ENCODE measurements around the gene PNPLA3.

The PNPLA3 gene

DNA sequence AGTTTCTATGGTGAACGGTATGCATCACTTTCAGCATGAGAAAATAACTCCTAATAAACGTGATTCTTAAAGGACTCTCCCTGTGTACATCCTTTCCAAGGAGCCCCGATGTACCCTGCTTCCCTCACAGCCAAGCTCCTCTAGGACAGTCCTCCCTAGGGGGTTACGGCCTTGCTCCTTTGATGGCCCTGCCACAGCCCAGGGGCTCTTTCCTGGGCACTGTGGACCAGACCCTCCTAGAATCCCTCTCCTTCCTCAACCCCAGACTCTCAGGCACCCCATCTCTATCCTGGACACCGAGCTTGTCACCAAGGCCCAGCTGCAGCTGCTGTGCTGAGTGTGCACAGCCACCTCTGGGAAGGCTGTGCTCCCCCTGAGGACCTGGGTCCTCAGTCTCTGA, 27.8 kb downstream of the PNPLA3 start:
- H3K9me3 ChIP-seq (ENCODE audit: control insufficient read depth, insufficient read depth, low read length): no peaks in the 10 kb centered on the region
- no peaks in the 10 kb centered on the region for H3K27me3 ChIP-seq (ENCODE audit: control insufficient read depth, low read length)
- H4K20me1 ChIP-seq (ENCODE audit: control insufficient read depth, insufficient read depth, low read depth, low read length): no peaks in the 10 kb centered on the region
- H3K4me2 ChIP-seq (ENCODE audit: low read length): no peak overlapping the region
- H3K4me1 ChIP-seq (ENCODE audit: control insufficient read depth, low read length): peaks cover 20% of the 10 kb centered on the region
- no peak for TF ChIP-seq EZH2phosphoT487 (IDR thresholded peaks at IDR 0.05; ENCODE audit: borderline replicate concordance, low read length)
- TF ChIP-seq, protein P1, sequence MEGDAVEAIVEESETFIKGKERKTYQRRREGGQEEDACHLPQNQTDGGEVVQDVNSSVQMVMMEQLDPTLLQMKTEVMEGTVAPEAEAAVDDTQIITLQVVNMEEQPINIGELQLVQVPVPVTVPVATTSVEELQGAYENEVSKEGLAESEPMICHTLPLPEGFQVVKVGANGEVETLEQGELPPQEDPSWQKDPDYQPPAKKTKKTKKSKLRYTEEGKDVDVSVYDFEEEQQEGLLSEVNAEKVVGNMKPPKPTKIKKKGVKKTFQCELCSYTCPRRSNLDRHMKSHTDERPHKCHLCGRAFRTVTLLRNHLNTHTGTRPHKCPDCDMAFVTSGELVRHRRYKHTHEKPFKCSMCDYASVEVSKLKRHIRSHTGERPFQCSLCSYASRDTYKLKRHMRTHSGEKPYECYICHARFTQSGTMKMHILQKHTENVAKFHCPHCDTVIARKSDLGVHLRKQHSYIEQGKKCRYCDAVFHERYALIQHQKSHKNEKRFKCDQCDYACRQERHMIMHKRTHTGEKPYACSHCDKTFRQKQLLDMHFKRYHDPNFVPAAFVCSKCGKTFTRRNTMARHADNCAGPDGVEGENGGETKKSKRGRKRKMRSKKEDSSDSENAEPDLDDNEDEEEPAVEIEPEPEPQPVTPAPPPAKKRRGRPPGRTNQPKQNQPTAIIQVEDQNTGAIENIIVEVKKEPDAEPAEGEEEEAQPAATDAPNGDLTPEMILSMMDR (IDR thresholded peaks at IDR 0.05; ENCODE audit: low read depth, low read length, poor library complexity, severe bottlenecking): no peak
- H3K36me3 ChIP-seq (ENCODE audit: control insufficient read depth, low read length): peaks cover 10% of the 10 kb centered on the region
- H3K9me2 ChIP-seq (replicated peaks; ENCODE audit: control insufficient read depth, low read length): no peaks in the 10 kb centered on the region
- H3F3A ChIP-seq (ENCODE audit: control insufficient read depth, insufficient read depth): peaks cover 6% of the 10 kb centered on the region
- no peak overlapping the region for H3K27ac ChIP-seq (ENCODE audit: low read depth, low read length)
- no peak overlapping the region for H3K4me3 ChIP-seq (ENCODE audit: low read length)
- H3K79me2 ChIP-seq (ENCODE audit: control insufficient read depth, low read length): peaks cover 34% of the 10 kb centered on the region

DNA sequence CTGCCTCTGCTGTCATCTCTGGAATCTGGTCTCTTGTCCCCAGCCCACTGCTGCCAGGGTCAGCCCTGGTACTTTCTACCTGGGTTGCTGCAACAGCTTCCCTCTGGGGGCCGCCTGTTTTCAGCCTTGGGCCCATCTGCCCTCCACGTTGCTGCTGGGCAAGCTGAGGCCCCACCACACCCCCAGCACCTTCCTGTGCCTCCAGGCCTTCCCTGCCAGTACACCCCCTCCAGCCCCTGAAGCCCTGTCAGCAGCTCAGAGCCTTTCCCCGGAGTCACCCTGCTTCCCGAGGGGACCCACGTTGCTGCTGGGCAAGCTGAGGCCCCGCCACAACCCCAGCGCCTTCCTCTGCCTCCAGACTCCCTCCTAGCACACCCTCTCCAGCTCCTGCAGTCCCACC, 28.4 kb downstream of the PNPLA3 start:
- Histone ChIP-seq H3K27ac (ENCODE audit: low read depth, low read length) (no peak overlapping the region), H3K36me3 (ENCODE audit: control insufficient read depth, low read length) (peaks cover 10% of the 10 kb centered on the region), H3K27me3 (ENCODE audit: control insufficient read depth, low read length) (no peaks in the 10 kb centered on the region), H3K9me2 (replicated peaks; ENCODE audit: control insufficient read depth, low read length) (no peaks in the 10 kb centered on the region), H3K4me3 (ENCODE audit: low read length) (no peak overlapping the region), H4K20me1 (ENCODE audit: control insufficient read depth, insufficient read depth, low read depth, low read length) (no peaks in the 10 kb centered on the region), H3K4me2 (ENCODE audit: low read length) (no peak overlapping the region), H3K4me1 (ENCODE audit: control insufficient read depth, low read length) (peaks cover 26% of the 10 kb centered on the region), H3K9me3 (ENCODE audit: control insufficient read depth, insufficient read depth, low read length) (no peaks in the 10 kb centered on the region), H3K79me2 (ENCODE audit: control insufficient read depth, low read length) (peaks cover 40% of the 10 kb centered on the region), H3F3A (ENCODE audit: control insufficient read depth, insufficient read depth) (peaks cover 6% of the 10 kb centered on the region)
- TF ChIP-seq EZH2phosphoT487 (IDR thresholded peaks at IDR 0.05; ENCODE audit: borderline replicate concordance, low read length): no peak

DNA sequence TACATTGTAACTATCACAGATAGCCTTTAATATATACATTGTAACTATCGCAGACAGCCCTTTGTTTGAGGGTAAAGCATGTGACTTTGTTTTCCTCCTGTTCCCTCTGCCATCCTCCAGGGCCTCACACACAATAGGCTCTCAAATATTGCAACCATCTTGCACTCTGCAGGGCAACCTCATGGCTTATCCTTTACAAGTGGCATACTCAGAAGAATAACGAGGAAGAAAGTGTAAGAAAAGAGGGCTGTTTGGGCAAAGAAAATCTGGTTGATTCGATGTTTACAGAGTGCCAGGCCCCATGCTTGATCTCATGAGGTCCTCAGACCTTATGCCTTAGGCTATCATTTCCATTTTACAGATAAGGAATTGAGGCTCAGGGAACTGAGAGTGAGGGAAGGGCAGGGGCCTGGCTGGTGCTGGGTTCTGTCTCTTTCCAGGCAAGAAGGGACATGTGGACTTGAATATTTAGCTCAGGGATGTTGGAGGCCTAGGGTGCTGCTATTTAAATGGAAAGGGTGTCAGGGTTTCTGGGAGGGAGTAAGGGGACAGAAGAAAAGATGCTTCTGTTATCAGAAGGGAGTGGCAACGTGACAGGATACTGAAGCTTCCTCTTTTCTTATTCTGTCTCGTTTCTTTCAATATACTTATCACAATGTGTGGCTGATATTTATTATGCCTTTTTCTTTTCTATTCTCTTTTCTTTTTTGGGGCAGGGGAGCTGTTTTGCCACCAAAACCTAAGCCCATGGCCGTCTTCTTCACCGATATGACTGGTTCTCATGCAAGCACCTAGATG, 30.6 kb downstream of the PNPLA3 start:
- peaks cover 28% of the 10 kb centered on the region for H3K4me1 ChIP-seq (ENCODE audit: control insufficient read depth, low read length)

DNA sequence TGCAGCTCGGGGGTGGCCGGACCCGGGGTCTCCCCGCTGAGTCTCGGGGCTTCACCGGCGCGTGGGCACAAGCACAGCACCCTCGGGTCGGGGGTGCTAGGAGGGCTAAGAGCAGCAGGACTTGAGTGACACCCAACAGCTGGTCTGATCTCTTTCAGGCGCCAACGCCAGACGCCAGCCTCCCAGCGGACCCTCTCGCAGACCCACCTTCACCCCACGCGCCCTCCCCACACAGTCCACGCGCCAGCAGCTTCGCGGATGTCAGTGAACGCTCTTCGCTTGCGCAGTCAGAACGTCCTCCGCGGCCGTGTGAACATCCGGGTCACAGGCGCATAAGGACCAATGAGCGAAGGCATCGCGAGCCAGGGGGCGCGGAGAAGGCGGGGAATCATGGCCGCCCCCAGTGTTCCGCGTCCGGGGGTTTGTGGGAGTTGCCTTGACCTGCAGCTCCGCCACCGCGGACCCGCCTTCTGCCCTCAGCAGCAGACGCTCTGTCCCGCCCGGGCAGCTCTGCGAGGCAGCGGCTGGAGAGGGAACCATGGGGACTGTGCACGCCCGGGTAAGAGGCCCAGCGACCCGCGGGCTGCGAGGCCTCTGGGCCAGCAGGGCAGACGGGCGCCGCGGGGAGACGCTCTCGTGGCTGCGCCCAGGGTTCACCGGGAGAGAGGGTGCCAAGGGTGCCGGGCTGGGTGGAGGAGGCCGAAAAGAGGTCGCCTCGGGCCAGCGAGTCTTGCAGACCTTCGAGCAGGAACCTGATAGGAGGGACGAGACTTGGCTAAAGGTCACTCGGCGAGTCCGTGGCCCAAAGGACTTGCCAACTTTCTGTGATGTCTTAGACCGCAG, 31.7 kb downstream of the PNPLA3 start, which contains the start of gene SAMM50:
Gene SAMM50 (plus strand): TSS at position 403 of the 843 bp plus-strand sequence. CDS start 136 bp downstream, at position 539.
- TF ChIP-seq, protein P1 (IDR thresholded peaks at IDR 0.05; ENCODE audit: low read depth, low read length, poor library complexity, severe bottlenecking): no peak
- no peak for TF ChIP-seq EZH2phosphoT487 (IDR thresholded peaks at IDR 0.05; ENCODE audit: borderline replicate concordance, low read length)
- Histone ChIP-seq H3K36me3 (ENCODE audit: control insufficient read depth, low read length) (peaks cover 10% of the 10 kb centered on the region), H3K79me2 (ENCODE audit: control insufficient read depth, low read length) (peaks cover 72% of the 10 kb centered on the region)

More for the DNA sequence above, 30.6 kb downstream of the PNPLA3 start:
- Histone ChIP-seq H3F3A (ENCODE audit: control insufficient read depth, insufficient read depth) (peaks cover 6% of the 10 kb centered on the region), H3K4me3 (ENCODE audit: low read length) (peak overlapping the region; percentile 96), H3K79me2 (ENCODE audit: control insufficient read depth, low read length) (peaks cover 61% of the 10 kb centered on the region), H3K4me2 (ENCODE audit: low read length) (peak overlapping the region; percentile 68), H3K27me3 (ENCODE audit: control insufficient read depth, low read length) (no peaks in the 10 kb centered on the region), H3K9me2 (replicated peaks; ENCODE audit: control insufficient read depth, low read length) (no peaks in the 10 kb centered on the region), H3K36me3 (ENCODE audit: control insufficient read depth, low read length) (peaks cover 10% of the 10 kb centered on the region), H3K27ac (ENCODE audit: low read depth, low read length) (peak overlapping the region; percentile 66), H4K20me1 (ENCODE audit: control insufficient read depth, insufficient read depth, low read depth, low read length) (peaks cover 4% of the 10 kb centered on the region; the same call in 1 of the 2 replicates), H3K9me3 (ENCODE audit: control insufficient read depth, insufficient read depth, low read length) (no peaks in the 10 kb centered on the region)
- no peak for TF ChIP-seq EZH2phosphoT487 (IDR thresholded peaks at IDR 0.05; ENCODE audit: borderline replicate concordance, low read length)

More for the DNA sequence above, 31.7 kb downstream of the PNPLA3 start, which contains the start of gene SAMM50:
- Histone ChIP-seq H3K9me3 (ENCODE audit: control insufficient read depth, insufficient read depth, low read length) (no peaks in the 10 kb centered on the region), H3F3A (ENCODE audit: control insufficient read depth, insufficient read depth) (peaks cover 6% of the 10 kb centered on the region), H3K27ac (ENCODE audit: low read depth, low read length) (peak within 1 kb of the TSS; percentile 66), H4K20me1 (ENCODE audit: control insufficient read depth, insufficient read depth, low read depth, low read length) (peaks cover 4% of the 10 kb centered on the region; the same call in 1 of the 2 replicates), H3K4me3 (ENCODE audit: low read length) (peak within 1 kb of the TSS; percentile 96), H3K27me3 (ENCODE audit: control insufficient read depth, low read length) (no peaks in the 10 kb centered on the region), H3K9me2 (replicated peaks; ENCODE audit: control insufficient read depth, low read length) (no peaks in the 10 kb centered on the region), H3K4me2 (ENCODE audit: low read length) (peak within 1 kb of the TSS; percentile 68), H3K4me1 (ENCODE audit: control insufficient read depth, low read length) (peaks cover 28% of the 10 kb centered on the region)
